Chondrocyte (in vitro differentiated cells): Measurements from ENCODE around the gene APP. TPM values are rescaled to one million over a fixed set of nuclear protein-coding genes. Genes with fewer than 3 reads are reported as not detected.

Experiments used
- DNase-seq: peaks from one replicate; pipeline ENCODE4 v3.0.0; 2021; ENCODE audit warnings: mixed read lengths, low spot score
- H3K27ac Mint-ChIP-seq: one replicate; pipeline ENCODE4 v1.8.0; 2021; ENCODE audit warnings: mild to moderate bottlenecking, moderate library complexity, mixed read lengths; ENCODE audit not compliant: unreplicated experiment
- H3K27me3 Mint-ChIP-seq: 2 replicates; pipeline ENCODE4 v1.8.0; 2021; ENCODE audit warnings: low read depth, mixed read lengths
- H3K36me3 Mint-ChIP-seq: 2 replicates; pipeline ENCODE4 v1.8.0; 2021; ENCODE audit warnings: low read depth, mixed read lengths
- H3K4me1 Mint-ChIP-seq: 2 replicates; pipeline ENCODE4 v1.8.0; 2021; ENCODE audit warnings: low read depth, mild to moderate bottlenecking, mixed read lengths
- H3K4me3 Mint-ChIP-seq: one replicate; pipeline ENCODE4 v1.8.0; 2021; ENCODE audit warnings: mild to moderate bottlenecking, moderate library complexity, mixed read lengths; ENCODE audit not compliant: unreplicated experiment
- H3K9me3 Mint-ChIP-seq: 2 replicates; pipeline ENCODE4 v1.8.0; 2021; ENCODE audit warnings: low read depth, mixed read lengths
- CTCF ChIP-seq: fragments of 200-600 bp; sonication (generic); IDR thresholded peaks from 2 replicates; pipeline ENCODE4 v1.5.0; 2021; ENCODE audit warnings: antibody characterized with exemption, mild to moderate bottlenecking, moderate library complexity
- total RNA-seq: library from RNA; stranded (reverse); gene quantifications from 3 replicates; pipeline ENCODE4 v1.2.1, GENCODE V29; 2021

Gene APP
- total RNA-seq, 1 donor from 2014 or later: 442 TPM

GRCh38 chr21:25983745-25984144, 186.8 kb downstream of the APP start:
- H3K36me3 Mint-ChIP-seq: peaks cover 32% of the 10 kb centered on the region
- no peak overlapping the region for H3K27ac Mint-ChIP-seq
- H3K4me1 Mint-ChIP-seq: no peaks in the 10 kb centered on the region
- no peaks in the 10 kb centered on the region for H3K9me3 Mint-ChIP-seq
- no peak overlapping the region for H3K4me3 Mint-ChIP-seq
- no peak for DNase-seq
- H3K27me3 Mint-ChIP-seq: no peaks in the 10 kb centered on the region
- no peak for TF ChIP-seq CTCF

- H3K27ac Mint-ChIP-seq: no peak overlapping the region
- peaks cover 29% of the 10 kb centered on the region for H3K36me3 Mint-ChIP-seq
- H3K9me3 Mint-ChIP-seq: no peaks in the 10 kb centered on the region
- H3K4me3 Mint-ChIP-seq: no peak overlapping the region
- no peak for DNase-seq
- H3K27me3 Mint-ChIP-seq: no peaks in the 10 kb centered on the region
- no peak for TF ChIP-seq CTCF
- no peaks in the 10 kb centered on the region for H3K4me1 Mint-ChIP-seq
Observed at GRCh38 chr21:25980710-25981109, 189.9 kb downstream of the APP start.

GRCh38 chr21:25979845-25980616, 190.5 kb downstream of the APP start:
- no peak for TF ChIP-seq CTCF
- Mint-ChIP-seq H3K27me3 (no peaks in the 10 kb centered on the region), H3K36me3 (peaks cover 29% of the 10 kb centered on the region), H3K4me3 (no peak overlapping the region), H3K27ac (no peak overlapping the region), H3K4me1 (no peaks in the 10 kb centered on the region), H3K9me3 (no peaks in the 10 kb centered on the region)
- no peak for DNase-seq

GRCh38 chr21:25977068-25977611, 193.4 kb downstream of the APP start:
- peaks cover under 1% of the 10 kb centered on the region for H3K9me3 Mint-ChIP-seq
- H3K4me1 Mint-ChIP-seq: no peaks in the 10 kb centered on the region
- H3K27ac Mint-ChIP-seq: no peak overlapping the region
- no peak for DNase-seq
- H3K4me3 Mint-ChIP-seq: no peak overlapping the region
- H3K36me3 Mint-ChIP-seq: peaks cover 51% of the 10 kb centered on the region
- no peaks in the 10 kb centered on the region for H3K27me3 Mint-ChIP-seq
- no peak for TF ChIP-seq CTCF

- H3K4me3 Mint-ChIP-seq: no peak overlapping the region
- no peak for DNase-seq
- H3K27ac Mint-ChIP-seq: no peak overlapping the region
- peaks cover 10% of the 10 kb centered on the region for H3K9me3 Mint-ChIP-seq
- H3K27me3 Mint-ChIP-seq: no peaks in the 10 kb centered on the region
- no peaks in the 10 kb centered on the region for H3K4me1 Mint-ChIP-seq
- H3K36me3 Mint-ChIP-seq: peaks cover 52% of the 10 kb centered on the region
- no peak for TF ChIP-seq CTCF
Observed at GRCh38 chr21:25974964-25975363, 195.6 kb downstream of the APP start.
